Stimulated activated CD4-positive, alpha-beta T cell treated with anti-CD3 and anti-CD28 coated beads, Interleukin-1b, Interleukin-23, amount 100 ng/mL, for 1 hour (primary cell): Measurements from ENCODE around the gene P2RY2.
"Not testable (repeated sequence)": the region's sequence is repeated elsewhere in the genome, so short reads cannot be mapped to it uniquely, and the experiment has no call there.

Experiments
- DNase-seq, 2 donors: peaks; one replicate each; pipeline ENCODE4 v3.0.0-alpha.2; 2020; ENCODE audit warnings: low read depth in 2 of 2

P2RY2 gene

DNA sequence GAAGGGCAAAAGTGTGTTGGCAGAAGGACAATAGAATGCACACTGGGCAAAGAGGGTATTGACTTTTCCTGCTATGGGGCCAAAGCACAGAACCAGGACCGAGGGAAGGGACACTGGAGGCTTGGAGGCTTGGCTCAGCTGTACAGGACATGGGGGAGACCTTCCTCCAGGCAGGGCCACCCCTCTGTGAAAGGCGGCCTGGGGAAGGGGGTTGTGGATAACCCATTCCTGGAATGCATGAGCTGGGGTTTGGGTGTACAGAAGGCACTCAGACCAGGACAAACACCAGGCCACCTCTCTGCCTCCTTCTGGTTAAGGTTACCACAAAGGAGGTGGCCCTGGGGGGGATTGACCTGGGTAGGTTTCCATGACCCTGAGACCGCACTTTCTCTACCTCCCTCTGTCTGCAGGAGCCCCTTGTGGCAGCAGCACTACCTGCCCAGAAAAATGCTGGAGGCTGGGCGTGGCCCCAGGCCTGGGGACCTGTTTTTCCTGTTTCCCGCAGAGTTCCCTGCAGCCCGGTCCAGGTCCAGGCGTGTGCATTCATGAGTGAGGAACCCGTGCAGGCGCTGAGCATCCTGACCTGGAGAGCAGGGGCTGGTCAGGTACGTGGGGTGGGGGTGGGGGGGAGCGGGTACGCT is 9.6 kb downstream of the P2RY2 start:
- no peak for DNase-seq

- no peak for DNase-seq
These were observed 10.4 kb downstream of the P2RY2 start for GRCh38 chr11:73228268-73229134.

GRCh38 chr11:73229321-73229895 is 11.3 kb downstream of the P2RY2 start:
- DNase-seq: no peak

DNA sequence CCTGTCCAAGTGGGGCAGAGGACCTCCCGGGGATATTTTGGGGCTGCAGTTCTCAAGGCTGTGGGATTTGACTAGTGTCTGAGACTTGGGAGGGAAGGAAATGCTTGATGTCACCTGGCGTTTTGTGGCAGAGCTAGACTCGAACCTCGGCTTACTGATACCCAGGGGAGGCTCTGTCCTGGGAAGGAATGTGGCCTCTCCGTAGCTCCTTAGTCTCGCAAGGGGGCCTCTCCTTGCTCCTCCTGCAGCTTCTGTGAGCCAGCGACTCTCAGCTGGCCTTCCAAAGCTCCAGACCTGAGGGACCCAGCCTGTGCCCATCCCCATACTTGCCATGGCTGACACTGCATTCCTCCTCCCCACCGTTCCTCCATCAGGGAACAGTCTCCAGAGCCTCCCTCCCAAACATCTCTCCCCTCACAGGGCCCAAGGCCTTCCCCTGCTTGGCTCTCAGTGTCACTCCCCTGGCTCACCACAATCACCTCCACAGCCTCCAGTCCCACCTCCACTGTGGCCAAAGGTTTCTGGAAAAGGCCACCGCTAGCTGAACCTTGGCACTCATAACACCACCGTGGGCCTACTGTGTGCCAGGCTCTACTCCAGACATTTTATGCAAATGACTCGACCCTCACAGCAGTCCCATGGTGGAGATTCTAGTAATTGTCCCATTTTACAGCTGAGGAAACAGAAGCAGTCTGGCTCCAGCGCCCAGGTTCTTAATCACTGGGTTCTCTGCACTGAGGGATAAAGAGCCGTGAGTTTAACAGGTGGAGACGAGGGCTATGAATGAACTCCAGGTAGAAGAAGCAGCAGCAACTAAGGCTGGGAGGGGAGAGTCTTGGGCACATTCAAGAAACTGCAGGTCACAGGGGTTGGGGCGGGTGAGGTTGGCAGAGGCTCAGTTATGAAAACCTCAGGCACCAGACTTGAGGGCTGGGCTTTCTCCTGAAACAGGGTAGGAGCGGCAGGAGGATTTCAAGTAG is 12.1 kb downstream of the P2RY2 start:
- no peak for DNase-seq

DNA sequence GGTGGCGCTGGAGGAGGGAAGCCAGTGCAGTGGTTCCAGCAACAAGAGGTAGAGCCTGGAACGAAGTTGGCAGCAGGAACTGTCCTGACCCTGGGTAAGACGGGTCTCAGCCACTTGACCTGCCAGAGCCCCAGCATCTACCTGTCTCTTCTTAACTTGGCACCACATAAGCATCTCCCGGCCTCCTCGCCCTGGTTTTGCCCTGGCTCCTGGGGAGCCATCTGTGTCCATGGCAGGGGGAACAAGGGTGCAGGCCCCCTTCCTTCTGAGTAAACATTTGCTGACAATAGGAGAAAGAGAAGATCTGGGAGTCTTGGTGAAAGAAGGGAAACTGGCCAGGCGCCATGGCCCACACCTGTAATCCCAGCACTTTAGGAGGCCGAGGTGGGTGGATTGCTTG is 12.8 kb downstream of the P2RY2 start:
- DNase-seq: no peak

GRCh38 chr11:73232487-73232886 is 14.4 kb downstream of the P2RY2 start:
- not testable (repeated sequence) for DNase-seq

GRCh38 chr11:73233211-73233610 is 15.1 kb downstream of the P2RY2 start:
- no peak for DNase-seq

DNA sequence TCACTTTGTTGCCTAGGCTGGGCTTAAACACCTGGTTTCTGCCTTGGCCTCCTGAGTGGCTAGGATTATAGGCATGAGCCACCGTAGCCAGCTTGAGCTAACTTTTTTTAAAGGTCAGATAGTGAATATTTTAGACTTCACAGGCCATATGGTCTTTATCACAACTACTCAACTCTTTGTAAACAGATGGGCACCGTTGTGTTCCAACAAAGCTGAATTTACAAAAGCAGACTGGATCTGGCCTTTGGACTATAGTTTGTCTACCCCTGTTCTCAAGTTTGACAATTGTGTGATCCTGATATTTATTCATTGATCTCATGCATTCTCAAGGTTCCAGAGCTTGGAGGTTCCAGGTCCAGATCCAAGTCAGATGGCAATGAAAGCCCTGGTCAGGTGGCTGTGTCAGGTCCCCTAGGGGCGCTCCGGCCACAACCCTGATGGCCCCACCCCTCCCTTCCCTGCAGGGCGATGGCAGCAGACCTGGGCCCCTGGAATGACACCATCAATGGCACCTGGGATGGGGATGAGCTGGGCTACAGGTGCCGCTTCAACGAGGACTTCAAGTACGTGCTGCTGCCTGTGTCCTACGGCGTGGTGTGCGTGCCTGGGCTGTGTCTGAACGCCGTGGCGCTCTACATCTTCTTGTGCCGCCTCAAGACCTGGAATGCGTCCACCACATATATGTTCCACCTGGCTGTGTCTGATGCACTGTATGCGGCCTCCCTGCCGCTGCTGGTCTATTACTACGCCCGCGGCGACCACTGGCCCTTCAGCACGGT is 15.8 kb downstream of the P2RY2 start:
- no peak for DNase-seq

DNA sequence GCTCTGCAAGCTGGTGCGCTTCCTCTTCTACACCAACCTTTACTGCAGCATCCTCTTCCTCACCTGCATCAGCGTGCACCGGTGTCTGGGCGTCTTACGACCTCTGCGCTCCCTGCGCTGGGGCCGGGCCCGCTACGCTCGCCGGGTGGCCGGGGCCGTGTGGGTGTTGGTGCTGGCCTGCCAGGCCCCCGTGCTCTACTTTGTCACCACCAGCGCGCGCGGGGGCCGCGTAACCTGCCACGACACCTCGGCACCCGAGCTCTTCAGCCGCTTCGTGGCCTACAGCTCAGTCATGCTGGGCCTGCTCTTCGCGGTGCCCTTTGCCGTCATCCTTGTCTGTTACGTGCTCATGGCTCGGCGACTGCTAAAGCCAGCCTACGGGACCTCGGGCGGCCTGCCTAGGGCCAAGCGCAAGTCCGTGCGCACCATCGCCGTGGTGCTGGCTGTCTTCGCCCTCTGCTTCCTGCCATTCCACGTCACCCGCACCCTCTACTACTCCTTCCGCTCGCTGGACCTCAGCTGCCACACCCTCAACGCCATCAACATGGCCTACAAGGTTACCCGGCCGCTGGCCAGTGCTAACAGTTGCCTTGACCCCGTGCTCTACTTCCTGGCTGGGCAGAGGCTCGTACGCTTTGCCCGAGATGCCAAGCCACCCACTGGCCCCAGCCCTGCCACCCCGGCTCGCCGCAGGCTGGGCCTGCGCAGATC is 16.5 kb downstream of the P2RY2 start:
- no peak for DNase-seq

DNA sequence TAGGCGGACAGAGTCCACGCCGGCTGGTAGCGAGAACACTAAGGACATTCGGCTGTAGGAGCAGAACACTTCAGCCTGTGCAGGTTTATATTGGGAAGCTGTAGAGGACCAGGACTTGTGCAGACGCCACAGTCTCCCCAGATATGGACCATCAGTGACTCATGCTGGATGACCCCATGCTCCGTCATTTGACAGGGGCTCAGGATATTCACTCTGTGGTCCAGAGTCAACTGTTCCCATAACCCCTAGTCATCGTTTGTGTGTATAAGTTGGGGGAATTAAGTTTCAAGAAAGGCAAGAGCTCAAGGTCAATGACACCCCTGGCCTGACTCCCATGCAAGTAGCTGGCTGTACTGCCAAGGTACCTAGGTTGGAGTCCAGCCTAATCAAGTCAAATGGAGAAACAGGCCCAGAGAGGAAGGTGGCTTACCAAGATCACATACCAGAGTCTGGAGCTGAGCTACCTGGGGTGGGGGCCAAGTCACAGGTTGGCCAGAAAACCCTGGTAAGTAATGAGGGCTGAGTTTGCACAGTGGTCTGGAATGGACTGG is 17.2 kb downstream of the P2RY2 start:
- DNase-seq: no peak

DNA sequence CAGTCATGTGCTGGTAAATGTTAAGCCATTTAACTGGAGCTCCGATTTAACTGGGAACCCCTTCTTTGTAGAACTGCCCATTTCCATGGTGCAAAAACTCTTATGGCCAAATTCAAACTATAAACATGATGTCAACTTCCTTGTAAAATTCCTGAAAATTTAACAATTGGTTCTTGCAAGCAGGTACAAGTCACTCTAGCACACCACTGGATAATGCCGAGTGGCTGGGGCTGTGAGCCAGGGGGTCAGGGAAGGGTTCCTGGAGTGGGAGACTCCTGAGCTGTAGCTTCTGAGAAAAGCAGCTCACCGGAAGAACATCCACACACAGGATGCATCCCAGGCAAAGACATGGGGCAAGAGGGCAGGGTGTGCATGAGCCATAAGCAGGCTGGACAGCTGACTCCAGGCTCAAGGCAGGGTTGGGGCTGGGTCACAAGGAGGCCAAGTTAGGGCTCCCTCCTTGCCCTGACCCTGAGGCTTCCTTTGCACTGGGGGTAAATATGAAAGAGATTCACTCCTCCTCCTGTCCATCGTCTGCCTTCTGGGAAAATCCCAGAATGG is 18.2 kb downstream of the P2RY2 start:
- DNase-seq: no peak

DNA sequence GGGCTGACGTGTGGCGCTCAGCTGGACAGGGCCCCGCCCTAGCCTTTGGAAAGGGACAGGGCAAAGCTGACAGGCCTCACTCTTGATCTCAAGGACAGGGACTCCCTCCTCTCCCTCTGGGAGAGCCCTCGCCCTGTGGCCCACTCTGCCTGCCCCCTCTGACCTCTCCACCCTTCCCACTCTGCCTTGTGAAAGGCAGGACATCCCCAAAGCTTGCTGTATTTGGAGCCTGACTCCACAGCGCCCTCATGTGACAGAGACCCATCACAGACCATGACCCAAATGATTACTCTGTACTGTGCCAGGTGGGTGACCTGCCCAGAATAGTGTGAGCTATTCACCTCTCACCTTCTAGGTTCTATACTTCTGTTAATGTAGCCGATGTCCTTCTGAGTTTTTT is 18.8 kb downstream of the P2RY2 start:
- DNase-seq: no peak

DNA sequence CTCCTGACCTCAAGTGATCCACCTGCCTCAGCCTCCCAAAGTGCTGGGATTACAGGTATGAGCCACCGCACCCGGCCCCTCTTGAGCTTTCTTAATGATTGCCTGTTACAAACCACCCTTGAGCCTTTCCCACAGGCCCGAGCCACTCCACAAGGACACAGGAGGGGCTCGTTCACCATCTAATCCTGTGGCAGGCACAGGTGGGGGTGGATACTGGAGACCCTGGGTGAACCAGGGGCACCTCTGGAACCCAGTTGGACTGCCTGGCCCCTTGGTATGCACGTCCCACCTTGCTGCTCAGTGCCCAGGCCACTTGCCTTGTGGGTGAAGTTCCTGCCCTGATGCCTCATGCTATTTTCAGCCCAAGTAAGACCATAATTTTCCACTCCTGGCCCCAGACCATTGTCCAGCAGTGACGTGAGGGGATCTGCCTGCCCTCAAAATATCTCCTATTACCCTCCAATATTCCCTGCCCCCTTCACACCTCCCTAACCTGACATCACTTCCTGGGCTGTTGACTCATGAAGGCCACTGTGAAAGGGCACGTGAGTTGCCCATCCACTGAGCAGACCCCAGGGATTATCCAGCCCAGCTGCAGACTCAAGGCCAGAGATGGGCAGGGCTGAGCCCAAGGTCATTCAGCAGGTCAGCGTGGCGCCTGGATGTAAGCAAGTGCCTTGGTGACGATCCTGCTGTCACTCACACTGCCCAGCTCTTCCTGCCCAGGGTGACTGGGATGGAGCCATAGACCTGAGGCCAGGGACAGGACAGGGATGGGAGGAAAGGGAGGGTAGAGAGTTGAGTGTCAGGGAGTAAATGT is 19.6 kb downstream of the P2RY2 start:
- DNase-seq: no peak

GRCh38 chr11:73239111-73239521 is 21.0 kb downstream of the P2RY2 start:
- no peak for DNase-seq

DNA sequence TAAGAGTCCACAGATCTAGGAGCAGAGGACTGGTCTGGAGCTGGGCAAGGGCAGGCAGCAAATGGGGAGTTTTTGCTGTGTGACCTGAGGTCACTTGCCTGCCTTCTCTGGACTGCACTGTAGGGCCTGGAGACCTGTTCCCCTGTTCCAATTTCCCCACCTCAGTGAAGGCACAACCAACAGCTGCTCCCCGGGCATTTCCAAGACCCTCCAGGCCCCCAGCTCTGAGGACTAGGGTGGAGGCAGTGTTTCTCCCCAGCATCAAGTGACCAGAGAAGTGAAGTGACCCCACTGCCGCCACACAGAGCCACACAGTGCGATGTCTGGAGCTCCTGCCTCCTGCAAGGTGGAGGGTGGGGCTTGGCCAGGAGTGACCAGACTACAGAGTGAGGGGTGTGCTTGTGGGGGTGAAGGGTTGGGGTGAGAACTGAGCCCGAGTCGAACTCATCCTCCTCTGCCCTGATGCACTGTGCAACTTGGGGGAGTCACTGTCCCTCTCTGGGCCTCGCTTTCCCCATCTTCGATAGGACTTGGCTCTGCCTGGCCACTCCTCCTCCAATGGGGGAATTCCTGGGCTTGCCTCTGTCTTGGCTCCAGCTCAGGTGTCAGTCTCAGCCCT is 21.6 kb downstream of the P2RY2 start:
- DNase-seq: no peak

- no peak for DNase-seq
These were observed 22.2 kb downstream of the P2RY2 start for GRCh38 chr11:73240190-73240781.

DNA sequence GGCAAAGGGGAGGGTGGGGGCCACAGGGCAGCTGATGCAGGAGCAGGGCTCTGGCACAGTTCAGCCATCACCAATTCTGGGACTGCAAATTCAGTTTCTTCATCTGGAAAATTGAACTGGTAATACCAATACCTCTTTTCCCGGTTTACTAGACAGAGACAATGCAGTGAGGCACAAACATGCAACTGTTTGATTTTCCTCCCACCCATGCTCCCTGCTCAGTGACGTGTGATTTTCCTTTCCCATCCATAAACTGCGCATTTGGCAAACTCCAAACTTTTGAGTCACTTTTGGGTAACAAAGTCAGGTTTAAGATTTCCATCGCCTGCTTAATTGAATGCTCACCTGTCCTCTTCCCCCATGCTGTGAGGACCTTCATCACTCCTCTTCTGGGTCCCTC is 23.2 kb downstream of the P2RY2 start:
- no peak for DNase-seq
